ENCODE measurements around the gene EVPL.

The EVPL gene

DNA sequence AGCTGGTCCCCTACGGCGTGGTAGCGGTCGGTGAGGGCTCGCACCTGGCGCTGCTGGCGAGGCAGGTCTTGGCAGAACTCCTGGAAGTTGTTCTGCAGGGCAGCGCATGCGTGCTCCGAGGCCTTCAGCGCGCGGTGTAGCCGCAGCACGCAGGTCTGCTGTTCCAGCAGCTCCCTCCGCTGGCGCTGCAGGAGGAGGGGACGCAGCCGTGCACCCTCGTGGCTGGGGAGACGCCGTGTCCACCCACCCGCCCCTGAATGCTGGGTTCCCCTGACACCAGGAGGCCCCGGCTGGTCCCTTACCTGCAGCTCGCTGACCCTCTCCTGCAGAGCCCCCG lies 12.2 kb downstream of the EVPL start:
- DNase-seq: peak; percentile 8

DNA sequence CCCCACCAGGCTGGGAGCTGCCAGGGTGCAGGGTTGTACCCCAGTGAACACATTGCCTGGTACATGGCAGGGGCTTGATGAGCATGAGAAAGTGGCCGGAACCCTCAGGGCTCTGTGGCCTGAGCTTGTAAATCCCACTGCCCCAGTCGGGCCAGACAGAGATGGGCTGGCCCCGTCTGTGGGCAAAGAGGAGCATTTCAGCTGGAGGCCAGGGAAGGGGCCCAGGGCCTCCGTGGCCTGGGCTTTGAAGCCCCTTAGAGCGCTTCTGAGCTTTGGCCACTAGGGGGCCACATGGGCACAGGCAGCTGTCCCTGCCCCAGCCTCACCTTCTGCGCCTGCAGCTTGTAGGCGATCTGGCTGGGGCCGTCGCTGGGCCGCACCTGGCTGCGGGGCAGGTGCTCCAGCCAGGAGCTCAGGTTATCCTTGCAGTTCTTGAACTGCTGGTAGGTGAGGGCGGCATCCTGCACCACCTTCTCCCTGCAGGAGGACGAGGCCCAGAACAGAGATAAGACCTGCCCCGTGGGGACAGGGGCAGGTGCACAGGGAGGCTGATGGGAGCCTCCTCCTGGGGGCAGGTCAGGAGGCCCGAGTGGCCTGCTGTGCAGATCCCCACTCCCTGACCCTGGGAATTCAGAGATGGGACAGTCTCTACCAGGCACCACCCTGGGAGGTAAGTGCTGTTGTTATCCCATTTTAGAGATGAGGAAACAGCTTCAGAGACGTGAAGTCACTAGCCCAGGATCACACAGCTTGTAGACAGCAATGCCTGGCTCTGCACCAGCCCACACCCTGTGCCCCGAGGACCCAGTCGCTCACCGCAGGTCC lies 12.8 kb downstream of the EVPL start:
- peak; percentile 58 for DNase-seq

DNA sequence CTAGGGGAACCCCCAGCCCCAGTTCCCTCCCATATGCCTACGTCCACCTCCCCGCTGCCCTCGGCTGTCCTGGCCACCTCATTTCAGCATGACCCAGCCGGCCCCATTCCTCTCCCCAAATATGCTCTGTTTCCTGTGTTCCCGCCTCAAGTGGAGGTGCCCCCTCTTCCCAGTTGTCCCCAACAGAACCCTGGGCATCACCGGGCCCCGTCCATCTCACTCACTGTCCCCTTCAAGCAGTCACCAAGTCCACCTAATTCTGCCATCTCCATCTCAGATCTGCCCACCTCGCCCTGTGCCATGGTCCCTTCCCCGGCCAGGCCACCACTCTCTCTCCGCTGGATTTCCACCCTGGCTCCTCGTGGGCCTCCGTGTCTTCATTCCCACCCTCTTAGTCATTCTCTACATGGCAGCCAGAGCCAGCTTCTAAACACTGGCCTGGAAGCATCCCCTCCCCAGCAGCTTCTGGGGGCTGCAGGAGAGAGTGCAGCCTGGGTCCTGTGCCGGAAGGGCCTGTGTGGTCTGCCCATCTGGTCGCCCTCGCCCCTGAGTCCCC lies 13.7 kb downstream of the EVPL start:
- no peak for DNase-seq

DNA sequence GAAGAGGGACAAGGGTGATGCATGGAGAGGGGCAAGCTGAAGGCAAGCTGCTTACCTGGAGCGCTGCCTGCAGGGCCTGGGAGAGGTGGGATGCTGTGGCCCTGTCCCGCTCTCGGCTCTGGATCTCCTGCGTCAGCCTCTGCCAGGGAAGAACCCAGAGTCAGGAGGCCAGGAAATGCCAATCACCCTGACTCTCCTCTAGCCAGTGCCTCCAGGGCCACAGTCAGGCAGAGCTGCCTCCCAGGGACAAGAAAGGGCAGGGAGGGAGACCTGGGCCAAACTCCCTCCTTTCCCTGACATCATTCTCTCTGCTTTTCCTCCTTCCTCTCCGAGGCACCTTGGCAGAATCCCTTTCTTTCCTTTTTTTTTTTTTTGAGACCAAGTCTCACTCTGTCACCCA lies 15.2 kb downstream of the EVPL start:
- DNase-seq: no peak

DNA sequence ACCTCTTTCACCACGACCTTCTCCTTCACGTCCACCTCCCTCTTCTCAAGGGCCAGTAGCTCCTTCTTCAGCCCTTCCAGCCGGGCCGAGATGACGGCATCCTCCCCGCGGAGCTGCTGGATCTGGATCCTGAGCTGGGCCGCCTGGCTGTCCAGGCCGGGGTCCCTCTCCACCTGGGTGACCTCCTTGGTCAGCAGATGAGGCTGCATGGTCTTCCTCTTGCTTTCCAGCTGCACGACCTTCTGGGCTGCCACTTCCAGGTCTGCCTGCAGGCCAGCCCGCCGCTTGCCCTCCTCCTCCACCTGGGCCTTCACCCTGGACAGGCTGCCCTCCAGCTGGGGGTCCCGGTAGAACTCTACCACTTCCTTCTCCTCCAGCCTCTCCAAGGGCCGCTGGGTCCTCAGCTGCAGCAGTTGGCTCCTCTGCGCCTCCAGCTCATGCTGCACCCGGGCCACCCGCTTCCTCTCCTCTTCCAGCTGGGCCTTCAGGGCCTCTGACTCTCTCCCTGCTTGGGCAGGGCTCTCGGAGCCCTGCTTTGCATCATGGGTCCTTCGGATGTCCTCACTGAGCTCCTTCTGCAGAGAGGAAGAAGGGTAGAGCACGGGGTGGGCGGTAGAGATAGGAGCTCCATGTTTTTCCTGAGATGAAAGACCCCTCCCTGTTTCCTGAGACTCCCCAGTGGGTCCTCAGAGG lies 17.0 kb downstream of the EVPL start:
- no peak for DNase-seq

DNA sequence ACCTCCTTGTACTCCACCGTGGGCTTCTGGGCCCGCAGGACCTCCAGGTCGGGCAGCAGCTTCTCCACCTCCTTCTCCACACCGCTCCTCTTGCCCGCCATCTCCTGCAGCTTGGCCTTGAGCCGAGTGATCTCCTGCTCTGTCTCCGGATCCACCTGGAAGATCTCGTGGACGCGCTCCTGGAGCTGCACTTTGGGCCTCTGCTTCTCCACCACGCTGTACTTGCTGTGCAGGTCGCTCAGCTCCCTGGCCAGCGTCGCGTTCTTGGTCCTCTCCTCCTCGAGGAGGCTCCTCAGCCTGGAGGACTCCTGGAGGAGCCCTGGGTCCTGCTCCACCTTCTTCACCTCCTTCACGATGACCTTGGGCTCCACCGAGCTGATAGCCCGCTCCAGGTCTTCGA lies 17.7 kb downstream of the EVPL start:
- DNase-seq: no peak

DNA sequence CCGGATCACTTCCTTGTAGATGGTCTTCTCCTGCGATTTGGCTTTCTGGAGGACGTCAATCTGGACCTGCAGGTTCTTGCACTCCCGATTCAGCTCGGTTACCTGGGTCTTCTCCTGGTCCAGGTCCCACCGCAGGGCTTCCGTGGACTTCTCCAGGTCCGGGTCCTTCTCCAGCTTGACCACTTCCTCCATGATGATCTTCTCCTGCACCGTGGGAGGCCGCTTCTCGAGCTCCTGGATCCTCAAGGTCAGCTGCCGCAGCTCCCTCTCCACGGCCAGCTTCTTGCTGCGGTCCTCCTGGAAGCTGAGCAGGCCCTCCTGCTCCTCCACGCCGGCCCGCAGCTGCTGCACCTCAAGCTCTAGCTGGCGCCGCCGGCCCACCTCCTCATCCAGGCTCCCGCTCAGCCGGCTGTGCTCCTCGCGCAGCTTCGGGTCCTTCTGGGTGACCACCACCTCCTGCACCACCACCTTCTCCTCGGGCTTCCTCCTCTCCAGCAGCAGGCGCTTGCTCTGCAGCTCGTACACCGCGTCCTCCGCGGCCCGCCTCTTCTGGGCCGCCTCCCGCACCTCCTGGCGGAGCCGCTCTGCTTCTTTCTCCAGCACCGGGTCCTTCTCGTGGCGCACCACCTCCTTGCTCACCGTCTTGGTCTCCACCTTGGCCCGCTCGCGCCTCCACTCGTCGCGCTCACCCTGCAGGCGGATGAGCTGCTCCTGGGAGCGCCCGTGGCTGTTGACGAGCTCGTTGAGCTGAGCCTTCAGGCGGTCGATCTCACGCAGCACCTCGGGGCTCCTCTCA lies 18.3 kb downstream of the EVPL start:
- no peak for DNase-seq

DNA sequence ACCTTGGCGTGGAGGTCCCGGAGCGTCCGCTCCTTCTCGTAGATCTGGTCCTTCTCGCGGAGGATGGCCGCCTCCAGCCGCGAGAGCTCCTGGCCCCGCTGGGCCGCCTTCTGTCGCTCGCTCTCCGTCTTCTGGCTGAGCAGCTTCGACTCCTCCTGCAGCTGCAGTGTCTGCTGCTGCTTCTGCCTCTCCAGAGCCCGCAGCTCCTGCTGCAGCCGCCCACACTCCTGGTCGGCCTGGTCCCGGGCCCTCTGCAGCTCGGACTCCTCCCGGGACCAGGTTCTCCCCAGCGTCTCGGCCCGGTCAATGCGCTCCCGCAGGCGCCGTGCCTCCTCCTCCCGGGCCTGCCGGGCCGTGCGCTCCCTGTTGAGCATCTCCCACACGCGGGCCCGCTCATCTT lies 18.9 kb downstream of the EVPL start:
- DNase-seq: no peak

DNA sequence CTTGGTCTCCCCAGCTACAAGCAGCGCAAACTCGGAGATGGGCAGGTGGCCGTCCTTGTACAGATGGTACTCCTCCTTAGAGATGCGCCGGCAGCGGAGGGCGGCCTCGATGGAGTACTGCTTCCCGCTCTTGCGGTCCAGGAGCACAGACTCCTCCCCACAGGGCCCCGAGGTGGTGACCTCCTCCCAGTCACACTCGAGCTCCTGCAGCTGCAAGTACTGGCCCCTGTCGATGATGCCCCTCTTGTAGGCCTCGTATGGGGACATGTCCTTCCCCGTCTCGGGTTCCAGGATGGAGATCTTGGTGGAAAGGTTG lies 19.3 kb downstream of the EVPL start:
- no peak for DNase-seq

DNA sequence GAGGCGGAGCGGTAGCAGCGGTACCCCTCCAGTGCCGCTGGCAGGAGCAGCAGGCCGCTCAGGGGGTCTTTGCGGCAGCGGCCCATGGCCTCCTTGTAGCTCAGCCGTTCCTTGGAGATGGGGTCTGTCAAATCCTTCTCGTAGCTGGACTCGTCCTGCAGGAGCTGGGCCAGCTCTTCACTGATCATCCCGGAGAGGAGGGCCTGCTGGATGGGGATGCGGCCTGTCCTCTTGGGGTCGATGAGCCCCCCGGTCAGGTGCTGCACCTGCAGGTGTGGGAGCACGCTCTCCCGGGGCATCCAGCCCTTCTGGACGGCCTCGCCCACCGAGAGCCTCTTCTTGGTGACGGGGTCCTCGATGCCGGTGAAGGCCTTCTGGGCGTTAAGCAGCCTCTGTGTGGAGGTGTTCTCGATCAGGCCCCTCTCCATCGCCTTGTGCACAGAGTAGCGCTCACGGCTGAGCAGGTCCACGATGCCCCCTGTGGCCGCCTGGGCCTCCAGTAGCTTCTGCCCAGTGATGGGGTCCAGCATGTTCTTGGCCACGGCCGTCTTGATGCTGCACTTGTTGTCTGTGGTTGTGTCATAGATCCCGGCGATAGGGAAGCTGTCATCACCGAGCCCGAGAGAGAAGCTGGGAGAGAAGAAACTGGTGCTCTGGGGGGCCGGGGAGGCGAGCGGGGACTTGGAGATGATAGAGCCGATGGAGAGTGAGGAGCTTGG lies 19.8 kb downstream of the EVPL start:
- no peak for DNase-seq

DNA sequence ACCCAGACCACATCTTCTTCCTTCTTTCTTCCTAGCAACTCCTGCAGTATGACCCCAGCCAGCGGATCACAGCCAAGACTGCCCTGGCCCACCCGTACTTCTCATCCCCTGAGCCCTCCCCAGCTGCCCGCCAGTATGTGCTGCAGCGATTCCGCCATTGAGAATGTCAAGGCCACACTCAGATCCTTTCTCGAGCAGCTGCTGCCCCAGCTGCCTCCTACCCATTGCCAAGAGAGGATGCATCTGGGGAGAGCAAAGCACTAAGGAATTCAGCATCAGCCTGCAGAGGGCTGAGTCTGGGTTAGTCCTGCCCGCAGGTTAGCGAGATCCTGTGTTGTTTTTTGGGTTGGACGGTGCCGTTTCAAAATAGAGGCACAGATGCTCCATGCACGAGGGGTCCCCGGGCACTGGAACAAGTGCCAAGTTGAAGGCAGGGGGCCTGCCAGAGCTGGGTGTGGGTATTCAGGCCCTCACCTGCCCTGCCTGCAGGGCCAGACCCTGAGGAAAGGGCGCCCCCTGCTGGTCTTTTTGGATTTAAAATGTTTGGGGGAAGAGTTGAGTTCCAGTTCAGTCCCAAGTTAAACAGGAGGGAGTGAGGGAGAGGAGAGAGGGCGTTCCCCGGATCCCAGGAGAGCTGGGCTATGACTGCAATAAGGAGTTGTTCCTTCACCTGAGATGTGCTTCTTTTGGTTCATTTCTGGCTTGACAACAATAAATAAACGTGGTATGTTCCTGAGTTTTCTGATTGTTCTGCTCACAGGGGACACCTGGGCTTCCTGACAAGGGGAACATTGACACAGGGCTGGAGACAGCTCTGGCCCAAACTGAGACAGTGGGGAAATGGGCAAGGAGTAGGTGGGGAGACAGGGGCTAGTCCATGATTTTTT lies 21.6 kb downstream of the EVPL start:
- DNase-seq: peak; percentile 14

DNA sequence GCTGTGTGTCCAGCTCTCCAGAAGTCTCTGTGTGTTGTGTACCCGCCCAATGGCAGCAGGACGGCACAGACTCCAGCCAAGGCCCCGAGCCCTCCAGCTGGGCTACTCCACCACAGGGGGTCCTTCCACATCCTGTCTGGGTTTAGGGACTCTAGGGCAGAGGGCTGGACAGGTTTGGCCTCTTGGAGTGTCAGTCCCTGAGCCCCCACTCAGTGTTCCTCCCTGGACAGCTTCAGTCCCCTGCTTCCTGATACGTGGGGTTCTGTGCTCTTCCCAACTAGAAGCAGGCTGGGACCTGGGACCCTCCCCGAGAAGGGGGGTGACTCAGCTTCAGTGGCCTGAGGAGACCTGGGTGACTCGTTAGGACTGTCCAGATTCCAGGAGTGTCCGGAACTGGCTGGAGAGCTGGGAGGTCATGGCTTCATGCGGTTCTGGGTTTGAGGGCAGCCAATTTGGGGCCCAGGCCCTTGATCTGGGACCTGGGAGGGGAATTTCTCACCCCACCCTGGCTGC lies 22.3 kb downstream of the EVPL start:
- no peak for DNase-seq

DNA sequence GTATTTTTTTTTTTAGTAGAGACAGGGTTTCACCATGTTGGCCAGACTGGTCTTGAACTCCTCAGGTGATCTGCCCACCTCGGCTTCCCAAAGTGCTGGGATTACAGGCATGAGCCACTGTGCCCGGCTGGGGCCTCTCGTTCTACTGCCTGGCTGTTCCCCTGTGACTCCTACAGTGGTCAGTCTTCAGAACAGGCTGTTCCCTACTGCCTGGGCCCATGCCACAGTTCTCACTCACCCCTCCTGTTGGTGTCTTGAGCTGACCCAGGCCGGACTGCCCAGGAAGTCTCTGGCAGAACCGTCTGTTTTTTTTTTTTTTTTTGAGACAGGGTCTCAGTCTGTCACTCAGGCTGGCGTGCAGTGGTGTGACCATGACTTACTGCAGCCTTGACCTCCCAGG lies 23.2 kb downstream of the EVPL start:
- DNase-seq: no peak

DNA sequence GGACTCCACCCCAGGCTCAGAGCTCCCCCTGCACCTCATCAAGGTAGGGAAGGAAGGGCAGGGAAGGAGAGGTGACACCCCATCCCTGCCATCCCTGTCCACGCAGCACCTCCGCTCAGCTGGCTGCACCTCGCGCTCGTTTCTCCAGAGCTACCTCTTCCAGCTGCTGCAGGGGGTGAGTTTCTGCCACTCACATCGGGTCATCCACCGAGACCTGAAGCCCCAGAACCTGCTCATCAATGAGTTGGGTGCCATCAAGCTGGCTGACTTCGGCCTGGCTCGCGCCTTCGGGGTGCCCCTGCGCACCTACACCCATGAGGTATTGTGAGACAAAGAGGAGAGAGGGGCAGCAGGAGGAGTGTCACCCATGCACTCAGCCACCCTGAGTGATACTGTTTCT lies 25.0 kb downstream of the EVPL start:
- no peak for DNase-seq

DNA sequence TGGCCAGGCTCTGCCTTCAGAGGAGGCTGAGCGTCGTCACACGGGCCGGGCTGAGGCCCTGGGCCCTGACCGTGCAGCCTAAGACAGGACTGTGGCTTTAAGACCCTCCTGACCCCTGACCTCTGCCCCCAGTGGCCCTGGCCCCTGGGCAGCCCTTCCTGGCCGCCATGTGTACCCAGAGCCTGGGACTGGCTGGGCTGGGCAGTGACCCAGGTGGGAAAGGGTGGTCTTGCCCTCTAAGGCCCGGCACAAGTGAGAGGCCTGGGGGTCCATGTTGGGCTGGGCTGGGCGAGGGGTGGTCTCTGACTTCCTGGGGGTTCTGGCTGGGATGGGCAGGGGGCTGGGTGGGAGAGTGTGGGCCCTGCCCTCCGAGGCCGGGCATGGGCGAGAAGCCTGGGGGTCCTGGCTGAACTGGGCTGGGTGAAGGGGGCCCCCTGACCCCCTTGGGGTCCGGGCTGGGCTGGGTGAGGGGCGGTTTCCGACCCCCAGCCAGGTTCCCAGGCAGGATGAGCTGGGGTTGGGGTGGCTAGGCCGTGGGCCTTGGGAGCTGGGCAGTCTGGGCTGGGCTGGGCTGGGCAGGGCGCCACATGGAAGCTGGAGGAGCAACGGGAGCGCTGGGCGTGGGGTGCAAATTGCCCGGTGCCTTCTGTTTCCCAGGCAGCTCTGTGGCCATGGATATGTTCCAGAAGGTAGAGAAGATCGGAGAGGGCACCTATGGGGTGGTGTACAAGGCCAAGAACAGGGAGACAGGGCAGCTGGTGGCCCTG lies 26.2 kb downstream of the EVPL start, which contains the start of gene CDK3:
CDK3 (plus strand) TSS at position 101 of the 767 bp plus-strand sequence; CDS start at position 672, 571 bp downstream.
- no peak for DNase-seq

DNA sequence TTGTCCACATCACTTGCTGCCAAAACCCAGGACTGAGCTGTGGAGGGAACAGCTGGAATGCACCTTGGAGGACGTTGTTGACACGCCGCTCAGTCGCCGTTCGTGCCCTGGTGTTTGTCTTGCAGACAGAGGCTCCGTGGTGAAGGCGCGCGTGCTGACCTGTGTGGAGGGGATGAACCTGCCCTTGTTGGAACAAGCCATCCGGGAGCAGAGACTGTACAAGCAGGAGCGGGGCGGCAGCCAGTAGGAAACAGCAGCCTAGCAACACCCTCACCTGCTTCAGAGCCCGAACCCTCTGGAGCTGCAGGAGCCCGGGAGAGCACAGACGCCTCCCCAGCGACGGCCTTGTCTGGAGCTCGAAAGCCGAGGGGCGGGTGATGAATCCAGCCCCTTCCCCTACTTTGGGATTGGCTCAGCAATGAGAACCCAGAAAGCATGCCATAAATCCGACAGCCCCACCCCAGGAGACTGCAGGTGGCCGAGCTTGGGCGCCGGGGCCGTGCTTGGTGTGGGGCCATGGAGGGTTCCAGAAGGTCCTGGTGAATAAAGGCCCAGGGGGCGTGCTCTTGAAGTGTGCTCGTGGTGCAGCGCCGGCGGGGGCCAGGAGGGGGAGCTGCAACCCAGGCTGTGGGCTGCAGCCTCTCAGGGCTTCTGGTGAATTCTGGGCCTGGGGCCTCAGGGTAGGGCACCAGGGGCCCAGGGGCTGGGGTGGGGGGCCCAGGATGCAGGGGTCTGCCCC lies 26.9 kb downstream of the EVPL start:
- DNase-seq: no peak

DNA sequence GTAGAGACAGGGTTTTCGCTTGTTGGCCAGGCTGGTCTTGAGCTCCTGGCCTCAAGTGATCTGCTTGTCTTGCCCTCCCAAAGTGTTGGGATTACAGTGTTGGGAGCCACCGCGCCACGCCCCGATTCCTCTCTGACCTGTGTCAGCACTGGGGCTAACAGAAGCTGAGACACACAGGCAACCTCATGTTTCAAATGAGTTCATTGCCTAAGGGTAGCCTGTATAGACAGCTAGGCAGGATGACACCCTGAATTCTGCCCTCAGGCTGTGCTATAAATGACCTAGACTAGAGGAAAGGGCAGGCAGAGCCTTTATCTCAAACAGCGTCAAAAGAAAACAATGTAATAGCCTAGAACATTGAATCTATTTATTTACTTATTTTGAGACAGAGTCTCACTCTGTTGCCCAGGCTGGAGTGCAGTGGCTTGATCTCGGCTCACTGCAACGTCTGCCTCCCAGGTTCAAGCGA lies 28.7 kb downstream of the EVPL start:
- no peak for DNase-seq

DNA sequence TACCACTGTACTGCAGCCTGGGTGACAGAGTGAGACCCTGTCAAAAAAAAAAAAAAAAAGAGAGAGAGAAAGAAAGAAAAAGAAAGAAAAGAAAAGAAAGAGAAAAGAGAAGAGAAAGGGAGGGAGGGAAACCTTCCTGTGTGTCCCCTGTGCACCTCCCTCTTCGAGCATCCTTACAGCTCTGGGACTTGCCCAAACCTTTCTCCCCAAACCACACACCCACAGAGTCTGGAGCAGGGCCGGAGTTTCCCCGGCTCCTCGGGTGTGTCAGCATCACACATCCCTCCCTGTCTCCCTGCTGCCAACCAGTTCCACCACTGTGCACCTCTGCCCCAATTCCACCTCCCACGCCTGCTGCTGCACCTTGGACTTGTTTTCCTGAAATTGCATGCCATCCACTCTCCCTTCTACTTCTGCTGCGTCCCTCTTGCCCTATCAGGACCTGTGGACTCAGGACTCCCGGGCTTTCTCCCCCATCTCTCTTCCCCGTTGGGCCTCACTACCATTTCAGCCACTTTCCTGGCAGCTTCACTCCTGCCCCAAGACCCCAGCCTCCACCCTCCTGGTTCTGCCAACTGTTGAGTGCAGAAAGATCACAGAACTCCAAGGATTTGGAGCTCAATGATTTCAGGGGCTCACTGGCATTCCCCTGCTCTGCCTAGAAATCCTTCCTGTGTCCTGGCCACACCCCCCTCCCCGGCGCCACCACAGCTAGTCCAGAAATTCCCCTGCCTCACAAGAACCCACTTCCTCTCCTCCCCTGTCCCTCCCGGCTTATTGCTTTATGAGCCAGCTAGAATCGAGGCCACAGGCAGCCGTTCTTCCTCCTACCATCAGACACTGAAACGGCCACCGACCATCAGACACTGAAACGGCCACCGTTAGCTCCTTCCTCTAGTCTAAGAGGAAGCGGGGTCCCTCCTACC lies 30.2 kb downstream of the EVPL start:
- no peak for DNase-seq

Measured in NCI-H1417 treated with DMSO at 0.1 percent for 48 hours (cell line).